Midbrain (tissue), 1 donor: ENCODE measurements around the gene TRIM41.

Experiments
- DNase-seq: peaks from one replicate; lab custom pipeline; 2025; lab: John Stamatoyannopoulos, UW

Gene TRIM41

GRCh38 chr5:181232593-181232992 lies 9.5 kb downstream of the TRIM41 start:
- DNase-seq: no peak

GRCh38 chr5:181233088-181233800 lies 10.2 kb downstream of the TRIM41 start:
- DNase-seq: no peak

- DNase-seq: no peak
Measured at GRCh38 chr5:181233801-181234454, 10.8 kb downstream of the TRIM41 start.

- DNase-seq: no peak
Measured at GRCh38 chr5:181234455-181235306, 11.6 kb downstream of the TRIM41 start.

- DNase-seq: no peak
Measured at GRCh38 chr5:181235323-181235688, 12.2 kb downstream of the TRIM41 start.

GRCh38 chr5:181235689-181236366 lies 12.7 kb downstream of the TRIM41 start:
- no peak for DNase-seq

- DNase-seq: no peak
Measured at GRCh38 chr5:181236471-181236870, 13.4 kb downstream of the TRIM41 start.

GRCh38 chr5:181236954-181237641 lies 14.0 kb downstream of the TRIM41 start:
- DNase-seq: no peak

- DNase-seq: no peak
Measured at GRCh38 chr5:181237729-181238385, 14.8 kb downstream of the TRIM41 start.

- DNase-seq: no peak
Measured at GRCh38 chr5:181239062-181239663, 16.1 kb downstream of the TRIM41 start.

- DNase-seq: no peak
Measured at GRCh38 chr5:181241393-181241975, 18.4 kb downstream of the TRIM41 start.

GRCh38 chr5:181242031-181242451 lies 19.0 kb downstream of the TRIM41 start:
- no peak for DNase-seq

- no peak for DNase-seq
Measured at GRCh38 chr5:181243018-181243563, 20.0 kb downstream of the TRIM41 start.

- no peak for DNase-seq
Measured at GRCh38 chr5:181243564-181244343, 20.7 kb downstream of the TRIM41 start, which contains the start of gene RACK1. RACK1 (minus strand) TSS chr5:181243906; CDS start chr5:181243800, 106 bp downstream.

- no peak for DNase-seq
Measured at GRCh38 chr5:181245427-181246275, 22.6 kb downstream of the TRIM41 start.

GRCh38 chr5:181246276-181247049 lies 23.4 kb downstream of the TRIM41 start:
- no peak for DNase-seq

- no peak for DNase-seq
Measured at GRCh38 chr5:181248277-181248676, 25.2 kb downstream of the TRIM41 start.
